DND-41 (cell line): ENCODE results near the gene RSF1.

ENCODE experiments used
- ATAC-seq: fragments of 200-7000 bp; cut with Tn5 transposase; 3 replicates; pipeline ENCODE4 v1.9.1; 2021; ENCODE audit warnings: low read depth; ENCODE audit not compliant: insufficient read depth
- DNase-seq: peaks from one replicate; pipeline ENCODE4 v3.0.0-alpha.2; 2020
- H2AFZ ChIP-seq: 2 replicates; pipeline ENCODE4 v1.6.0; 2012; ENCODE audit warnings: low read depth, low read length
- H3K27ac ChIP-seq: 2 replicates; pipeline ENCODE4 v1.5.1; 2012; ENCODE audit warnings: low read length, inconsistent platforms
- H3K27me3 ChIP-seq: fragments of 200-600 bp; sonication (generic); 2 replicates; pipeline ENCODE4 v1.6.0; 2012; ENCODE audit warnings: low read length, mild to moderate bottlenecking, inconsistent platforms; ENCODE audit not compliant: insufficient read depth, poor library complexity
- H3K36me3 ChIP-seq: 2 replicates; pipeline ENCODE4 v1.5.1; 2012; ENCODE audit warnings: low read length, inconsistent platforms; ENCODE audit not compliant: insufficient read depth
- H3K4me1 ChIP-seq: 2 replicates; pipeline ENCODE4 v1.5.1; 2012; ENCODE audit warnings: mild to moderate bottlenecking, low read length; ENCODE audit not compliant: insufficient read depth
- H3K4me2 ChIP-seq: 2 replicates; pipeline ENCODE4 v1.6.0; 2012; ENCODE audit warnings: mild to moderate bottlenecking, moderate library complexity, low read length, inconsistent platforms; ENCODE audit not compliant: insufficient read depth
- H3K4me3 ChIP-seq, 2 experiments: fragments of 200-600 bp in 1 of 2; shearing (Covaris generic) in 1 of 2; 2 replicates each; pipeline ENCODE4 v1.5.1; 2012 to 2016; ENCODE audit warnings: inconsistent platforms in 2 of 2, low read length in 2 of 2, mild to moderate bottlenecking in 2 of 2, low read depth in 1 of 2, moderate library complexity in 1 of 2
- H3K79me2 ChIP-seq: 2 replicates; pipeline ENCODE4 v1.6.0; 2012; ENCODE audit warnings: low read length, inconsistent platforms; ENCODE audit not compliant: insufficient read depth
- H3K9ac ChIP-seq: 2 replicates; pipeline ENCODE4 v1.6.0; 2012; ENCODE audit warnings: low read depth, mild to moderate bottlenecking, inconsistent platforms, low read length, moderate library complexity
- H3K9me3 ChIP-seq: 2 replicates; pipeline ENCODE4 v1.5.1; 2012; ENCODE audit warnings: low read length, moderate library complexity, mild to moderate bottlenecking, inconsistent platforms; ENCODE audit not compliant: insufficient read depth, severe bottlenecking
- H4K20me1 ChIP-seq: 2 replicates; pipeline ENCODE4 v1.6.0; 2012; ENCODE audit warnings: low read length; ENCODE audit not compliant: insufficient read depth
- CTCF ChIP-seq: IDR thresholded peaks from 2 replicates; pipeline ENCODE4 v1.5.1; 2012; ENCODE audit warnings: borderline replicate concordance, low read length, moderate library complexity, mild to moderate bottlenecking; ENCODE audit not compliant: poor library complexity, severe bottlenecking; ENCODE audit errors: extremely low read depth
- EZH2 ChIP-seq: IDR thresholded peaks from 3 replicates; pipeline ENCODE4 v1.6.1; 2012; ENCODE audit warnings: borderline replicate concordance, low read depth, mild to moderate bottlenecking, moderate library complexity, low read length, inconsistent platforms; ENCODE audit not compliant: severe bottlenecking

The RSF1 gene

GRCh38 chr11:77647654-77648305 lies 172.7 kb downstream of the RSF1 start:
- H2AFZ ChIP-seq, result no peak overlapping the region
- H4K20me1 ChIP-seq, result no peaks in the 10 kb centered on the region
- H3K79me2 ChIP-seq, result no peaks in the 10 kb centered on the region
- no peak overlapping the region for H3K9ac ChIP-seq
- H3K9me3 ChIP-seq, result no peaks in the 10 kb centered on the region
- H3K4me3 ChIP-seq, result no peak overlapping the region
- TF ChIP-seq CTCF, result no peak
- TF ChIP-seq EZH2, result no peak
- H3K27ac ChIP-seq, result no peak overlapping the region
- DNase-seq, result no peak
- ATAC-seq, result no peak
- no peaks in the 10 kb centered on the region for H3K27me3 ChIP-seq
- no peak overlapping the region for H3K4me2 ChIP-seq
- H3K36me3 ChIP-seq, result no peaks in the 10 kb centered on the region
- no peaks in the 10 kb centered on the region for H3K4me1 ChIP-seq

- no peaks in the 10 kb centered on the region for H3K4me1 ChIP-seq
- peaks cover 5% of the 10 kb centered on the region for H3K9me3 ChIP-seq
- no peaks in the 10 kb centered on the region for H3K79me2 ChIP-seq
- no peak overlapping the region for H3K27ac ChIP-seq
- no peak overlapping the region for H3K4me3 ChIP-seq
- no peak overlapping the region for H2AFZ ChIP-seq
- H4K20me1 ChIP-seq, result no peaks in the 10 kb centered on the region
- no peak overlapping the region for H3K4me2 ChIP-seq
- H3K36me3 ChIP-seq, result no peaks in the 10 kb centered on the region
- ATAC-seq (no peak), DNase-seq (no peak)
- no peaks in the 10 kb centered on the region for H3K27me3 ChIP-seq
- no peak for TF ChIP-seq EZH2
- no peak for TF ChIP-seq CTCF
- no peak overlapping the region for H3K9ac ChIP-seq
Observed at GRCh38 chr11:77644887-77645286, 175.6 kb downstream of the RSF1 start.

GRCh38 chr11:77642228-77642627 lies 178.3 kb downstream of the RSF1 start:
- no peak overlapping the region for H3K4me2 ChIP-seq
- H3K9ac ChIP-seq, result no peak overlapping the region
- H3K36me3 ChIP-seq, result no peaks in the 10 kb centered on the region
- DNase-seq, result no peak
- no peak for ATAC-seq
- H3K4me3 ChIP-seq, result no peak overlapping the region
- H3K27ac ChIP-seq, result no peak overlapping the region
- H3K79me2 ChIP-seq, result peaks cover 10% of the 10 kb centered on the region
- no peaks in the 10 kb centered on the region for H3K27me3 ChIP-seq
- TF ChIP-seq CTCF (no peak), EZH2 (no peak)
- H2AFZ ChIP-seq, result no peak overlapping the region
- no peaks in the 10 kb centered on the region for H4K20me1 ChIP-seq
- peaks cover 5% of the 10 kb centered on the region for H3K9me3 ChIP-seq
- peaks cover 8% of the 10 kb centered on the region for H3K4me1 ChIP-seq
